Measurements from ENCODE around the gene SMARCE1. TPM values are rescaled to one million over a fixed set of nuclear protein-coding genes. Genes with fewer than 3 reads are reported as not detected.

SMARCE1 gene
- total RNA-seq, 2 experiments from 2014 or later = 75.9 to 109 TPM

DNA sequence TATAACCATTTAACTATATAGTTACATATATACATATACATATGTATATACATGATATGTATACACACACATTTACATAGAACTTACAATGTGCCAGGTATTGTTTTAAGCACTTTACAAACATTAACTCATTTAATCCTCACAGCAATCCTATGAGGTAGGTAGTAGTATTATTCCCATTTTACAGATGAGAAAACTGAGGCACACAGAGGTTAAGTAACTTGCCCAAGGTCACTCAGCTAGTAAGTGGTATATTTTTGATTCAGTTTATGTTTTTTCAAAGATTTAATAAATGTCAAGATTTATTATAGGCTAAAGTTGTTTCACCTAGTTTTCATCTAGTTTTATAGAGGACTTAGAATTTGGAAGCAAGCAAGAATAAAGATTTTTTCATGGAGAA is 10.8 kb upstream of the SMARCE1 start:
- no TSS peak for BruUV-seq (replicated peaks)
- no peaks in the 10 kb centered on the region for H3K36me3 ChIP-seq (ENCODE audit: insufficient read depth, low read length)
- CTCF ChIA-PET (ENCODE audit: unreplicated experiment) = no interaction called here

DNA sequence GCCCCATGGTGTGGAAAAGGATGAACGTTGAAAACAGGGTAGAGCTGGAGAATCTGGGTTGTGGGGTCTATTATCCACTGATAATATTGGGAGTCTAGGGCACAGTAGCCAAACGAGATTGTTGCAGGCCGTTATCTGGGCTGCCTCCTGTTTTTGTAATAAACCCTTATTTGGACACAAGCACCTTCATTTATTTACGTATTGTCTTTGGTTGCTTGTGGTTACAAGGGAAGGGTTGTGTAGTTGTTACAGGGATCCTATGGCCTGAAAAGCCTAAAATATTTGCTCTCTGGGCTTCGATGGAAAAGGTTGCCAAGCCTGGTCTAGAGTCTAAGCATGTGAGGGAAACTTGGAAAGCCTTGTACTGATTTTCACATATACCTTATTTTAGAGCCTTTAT is 4.3 kb upstream of the SMARCE1 start:
- DNase-seq (ENCODE audit: low spot score) = no peak
- Histone ChIP-seq H3K9me2 (ENCODE audit: insufficient read depth, low read length) (no peaks in the 10 kb centered on the region), H3K36me3 (ENCODE audit: insufficient read depth, low read length) (no peaks in the 10 kb centered on the region), H3K9me3 (ENCODE audit: low read length) (no peaks in the 10 kb centered on the region), H3K79me2 (ENCODE audit: insufficient read depth, low read depth, low read length) (peaks cover 10% of the 10 kb centered on the region), H3K4me1 (ENCODE audit: insufficient read depth, low read length, poor library complexity, severe bottlenecking) (peaks cover 11% of the 10 kb centered on the region), H4K20me1 (ENCODE audit: insufficient read depth, low read length) (peaks cover 2% of the 10 kb centered on the region; the same call in 1 of the 2 replicates), H3K27ac (ENCODE audit: low read depth, low read length, poor library complexity, severe bottlenecking) (no peak overlapping the region), H2AFZ (ENCODE audit: low read length) (no peak overlapping the region), H3K4me2 (ENCODE audit: low read length) (no peak overlapping the region), H3K4me3 (ENCODE audit: low read depth, low read length, poor library complexity, severe bottlenecking) (no peak overlapping the region)
- ChIA-PET POLR2A (no interaction called here), CTCF (ENCODE audit: unreplicated experiment) (no interaction called here)
- TF ChIP-seq, protein P1, sequence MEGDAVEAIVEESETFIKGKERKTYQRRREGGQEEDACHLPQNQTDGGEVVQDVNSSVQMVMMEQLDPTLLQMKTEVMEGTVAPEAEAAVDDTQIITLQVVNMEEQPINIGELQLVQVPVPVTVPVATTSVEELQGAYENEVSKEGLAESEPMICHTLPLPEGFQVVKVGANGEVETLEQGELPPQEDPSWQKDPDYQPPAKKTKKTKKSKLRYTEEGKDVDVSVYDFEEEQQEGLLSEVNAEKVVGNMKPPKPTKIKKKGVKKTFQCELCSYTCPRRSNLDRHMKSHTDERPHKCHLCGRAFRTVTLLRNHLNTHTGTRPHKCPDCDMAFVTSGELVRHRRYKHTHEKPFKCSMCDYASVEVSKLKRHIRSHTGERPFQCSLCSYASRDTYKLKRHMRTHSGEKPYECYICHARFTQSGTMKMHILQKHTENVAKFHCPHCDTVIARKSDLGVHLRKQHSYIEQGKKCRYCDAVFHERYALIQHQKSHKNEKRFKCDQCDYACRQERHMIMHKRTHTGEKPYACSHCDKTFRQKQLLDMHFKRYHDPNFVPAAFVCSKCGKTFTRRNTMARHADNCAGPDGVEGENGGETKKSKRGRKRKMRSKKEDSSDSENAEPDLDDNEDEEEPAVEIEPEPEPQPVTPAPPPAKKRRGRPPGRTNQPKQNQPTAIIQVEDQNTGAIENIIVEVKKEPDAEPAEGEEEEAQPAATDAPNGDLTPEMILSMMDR (conservative IDR thresholded peaks at IDR 0.05; ENCODE audit: low read length) = no peak
- TF ChIP-seq EZH2phosphoT487 (IDR thresholded peaks at IDR 0.05; ENCODE audit: borderline replicate concordance, low read depth, low read length) = no peak
- intact Hi-C loops (cut with micrococcal nuclease; ENCODE audit: unreplicated experiment) = no loop called here
- no TSS peak for BruUV-seq (replicated peaks)

More for the DNA sequence above, 10.8 kb upstream of the SMARCE1 start:
- TF ChIP-seq, protein P1 (conservative IDR thresholded peaks at IDR 0.05; ENCODE audit: low read length) = no peak
- no peak for TF ChIP-seq EZH2phosphoT487 (IDR thresholded peaks at IDR 0.05; ENCODE audit: borderline replicate concordance, low read depth, low read length)
- POLR2A ChIA-PET = no interaction called here
- H3K4me3 ChIP-seq (ENCODE audit: low read depth, low read length, poor library complexity, severe bottlenecking) = no peak overlapping the region
- H3K9me2 ChIP-seq (ENCODE audit: insufficient read depth, low read length) = no peaks in the 10 kb centered on the region
- no peak overlapping the region for H3K4me2 ChIP-seq (ENCODE audit: low read length)
- no peaks in the 10 kb centered on the region for H3K4me1 ChIP-seq (ENCODE audit: insufficient read depth, low read length, poor library complexity, severe bottlenecking)
- intact Hi-C loops (cut with micrococcal nuclease; ENCODE audit: unreplicated experiment) = no loop called here
- no peaks in the 10 kb centered on the region for H3K79me2 ChIP-seq (ENCODE audit: insufficient read depth, low read depth, low read length)
- DNase-seq (ENCODE audit: low spot score) = no peak
- no peak overlapping the region for H2AFZ ChIP-seq (ENCODE audit: low read length)
- H4K20me1 ChIP-seq (ENCODE audit: insufficient read depth, low read length) = no peaks in the 10 kb centered on the region
- no peaks in the 10 kb centered on the region for H3K9me3 ChIP-seq (ENCODE audit: low read length)
- H3K27ac ChIP-seq (ENCODE audit: low read depth, low read length, poor library complexity, severe bottlenecking) = no peak overlapping the region

DNA sequence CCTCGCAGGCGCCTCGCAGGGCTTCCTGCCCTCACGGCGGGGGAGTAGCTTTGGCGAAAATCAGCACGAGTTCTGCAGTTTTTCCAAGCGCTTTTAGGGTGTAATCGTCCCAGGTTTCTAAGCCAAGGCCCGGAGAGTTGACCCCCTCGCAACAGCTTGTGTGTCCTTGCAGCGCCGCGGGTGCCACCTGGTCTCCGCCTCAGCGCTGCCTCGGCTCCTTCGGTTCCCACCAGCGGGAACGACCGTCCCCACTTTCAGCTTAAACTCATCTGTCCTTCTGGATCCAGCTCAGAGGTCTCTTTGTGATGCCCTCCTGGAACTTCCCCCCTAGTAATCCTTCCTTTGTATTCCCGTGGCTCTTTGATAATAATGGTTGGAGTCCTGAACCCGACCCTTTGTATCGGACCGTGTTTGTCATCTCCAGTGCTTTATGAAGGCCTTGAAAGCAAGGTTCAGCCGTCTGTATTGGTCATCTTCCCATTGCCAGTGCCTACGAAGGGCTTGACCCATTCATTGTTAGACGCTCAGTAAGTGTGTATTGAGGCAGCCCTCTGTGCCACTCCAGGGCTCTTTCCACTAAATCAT is 858 bp upstream of the SMARCE1 start:
- POLR2A ChIA-PET = interaction anchor here (0.6 kb wide), 1 partner anchor 25 kb away, joined by 3 read pairs; no protein-coding TSS in a partner anchor
- TF ChIP-seq, protein P1 (conservative IDR thresholded peaks at IDR 0.05; ENCODE audit: low read length) = no peak
- no peak for TF ChIP-seq EZH2phosphoT487 (IDR thresholded peaks at IDR 0.05; ENCODE audit: borderline replicate concordance, low read depth, low read length)
- BruUV-seq (replicated peaks) = TSS peak; percentile 83
- H3K9me2 ChIP-seq (ENCODE audit: insufficient read depth, low read length) = no peaks in the 10 kb centered on the region
- no peaks in the 10 kb centered on the region for H3K9me3 ChIP-seq (ENCODE audit: low read length)
- H3K27ac ChIP-seq (ENCODE audit: low read depth, low read length, poor library complexity, severe bottlenecking) = peak overlapping the region; percentile 62
- intact Hi-C loops (cut with micrococcal nuclease; ENCODE audit: unreplicated experiment) = no loop called here
- CTCF ChIA-PET (ENCODE audit: unreplicated experiment) = no interaction called here
- peak overlapping the region; percentile 85 for H3K4me2 ChIP-seq (ENCODE audit: low read length)
- H3K79me2 ChIP-seq (ENCODE audit: insufficient read depth, low read depth, low read length) = peaks cover 44% of the 10 kb centered on the region
- H3K4me1 ChIP-seq (ENCODE audit: insufficient read depth, low read length, poor library complexity, severe bottlenecking) = peaks cover 35% of the 10 kb centered on the region
- peak overlapping the region; percentile 95 for H2AFZ ChIP-seq (ENCODE audit: low read length)
- peaks cover 16% of the 10 kb centered on the region for H4K20me1 ChIP-seq (ENCODE audit: insufficient read depth, low read length)
- peak overlapping the region; percentile 90 for H3K4me3 ChIP-seq (ENCODE audit: low read depth, low read length, poor library complexity, severe bottlenecking)
- peaks cover 27% of the 10 kb centered on the region for H3K36me3 ChIP-seq (ENCODE audit: insufficient read depth, low read length)
- DNase-seq (ENCODE audit: low spot score) = no peak
